Measurements from ENCODE around the gene ZSCAN29. TPM values are rescaled to one million over a fixed set of nuclear protein-coding genes. Genes with fewer than 3 reads are reported as not detected.
"Not testable (repeated sequence)": the region's sequence is repeated elsewhere in the genome, so short reads cannot be mapped to it uniquely, and the experiment has no call there.

ZSCAN29 gene
- total and polyA plus RNA-seq, 12 donors = 5.2 to 26.7 (median 17.5) TPM

GRCh38 chr15:43403616-43404015, 32.8 kb upstream of the ZSCAN29 start:
- Histone ChIP-seq H3K4me1 (replicated peaks in 1 of 2) (no peaks in the 10 kb centered on the region), H3K36me3 (replicated peaks in 1 of 2) (peaks cover 0 to 90% of the 10 kb centered on the region in 2 donors), H3K27ac (no peak overlapping the region), H3K27me3 (no peaks in the 10 kb centered on the region), H3K9me3 (replicated peaks in 1 of 3) (no peaks in the 10 kb centered on the region), H3K4me3 (no peak overlapping the region)
- 78 to 84% (median 82%) methylated on average over 8 of the region's 8 CpGs for WGBS, 4 donors
- no peak for DNase-seq
- intact Hi-C loops (cut with DNase I) = no loop called here
- TF ChIP-seq CTCF (IDR thresholded peaks at IDR 0.05) (no peak), POLR2A (IDR thresholded peaks at IDR 0.05) (no peak)

- no peak for DNase-seq
- no peaks in the 10 kb centered on the region for H3K27me3 ChIP-seq
- H3K27ac ChIP-seq = no peak overlapping the region
- H3K4me1 ChIP-seq (replicated peaks in 1 of 2) = no peaks in the 10 kb centered on the region
- intact Hi-C loops (cut with DNase I) = no loop called here
- TF ChIP-seq POLR2A (IDR thresholded peaks at IDR 0.05) = no peak
- TF ChIP-seq CTCF (IDR thresholded peaks at IDR 0.05) = no peak
- WGBS, 4 donors = 87 to 94% (median 89%) methylated on average over 3 of the region's 3 CpGs
- peaks cover 0 to 90% of the 10 kb centered on the region in 2 donors for H3K36me3 ChIP-seq (replicated peaks in 1 of 2)
- no peak overlapping the region for H3K4me3 ChIP-seq
- no peaks in the 10 kb centered on the region for H3K9me3 ChIP-seq (replicated peaks in 1 of 3)
Measured at GRCh38 chr15:43402255-43402654, 31.4 kb upstream of the ZSCAN29 start.

- H3K4me3 ChIP-seq; H3K27me3 ChIP-seq; H3K4me1 ChIP-seq (replicated peaks in 1 of 2); intact Hi-C loops (cut with DNase I); H3K27ac ChIP-seq; DNase-seq; H3K9me3 ChIP-seq (replicated peaks in 1 of 3): not testable (repeated sequence)
- 96 to 99% (median 99%) methylated on average over 5 to 6 of the region's 6 CpGs for WGBS, 4 donors
- H3K36me3 ChIP-seq (replicated peaks in 1 of 2) = peaks cover 0 to 42% of the 10 kb centered on the region in 2 donors
Measured at GRCh38 chr15:43393592-43393991, 22.7 kb upstream of the ZSCAN29 start.

- H3K27ac ChIP-seq = no peak overlapping the region
- no peak overlapping the region for H3K4me3 ChIP-seq
- H3K27me3 ChIP-seq = no peaks in the 10 kb centered on the region
- no peaks in the 10 kb centered on the region for H3K9me3 ChIP-seq (replicated peaks in 1 of 3)
- peaks cover 0 to 35% of the 10 kb centered on the region in 2 donors for H3K36me3 ChIP-seq (replicated peaks in 1 of 2)
- no peak for DNase-seq
- no peaks in the 10 kb centered on the region for H3K4me1 ChIP-seq (replicated peaks in 1 of 2)
- 94 to 98% (median 96%) methylated on average over 8 of the region's 8 CpGs for WGBS, 4 donors
- TF ChIP-seq CTCF (IDR thresholded peaks at IDR 0.05) = no peak
- TF ChIP-seq POLR2A (IDR thresholded peaks at IDR 0.05) = no peak
- intact Hi-C loops (cut with DNase I) = no loop called here
Measured at GRCh38 chr15:43390723-43391122, 19.9 kb upstream of the ZSCAN29 start.

GRCh38 chr15:43383070-43383469, 12.2 kb upstream of the ZSCAN29 start:
- Histone ChIP-seq H3K27me3 (no peaks in the 10 kb centered on the region), H3K9me3 (replicated peaks in 1 of 3) (no peaks in the 10 kb centered on the region), H3K36me3 (replicated peaks in 1 of 2) (peaks cover 0 to 57% of the 10 kb centered on the region in 2 donors), H3K4me3 (no peak overlapping the region), H3K4me1 (replicated peaks in 1 of 2) (no peaks in the 10 kb centered on the region), H3K27ac (no peak overlapping the region)
- intact Hi-C loops (cut with DNase I) = no loop called here
- no peak for DNase-seq
- 72 to 91% (median 80%) methylated on average over 2 of the region's 2 CpGs for WGBS, 4 donors
- TF ChIP-seq CTCF (IDR thresholded peaks at IDR 0.05) (no peak), POLR2A (IDR thresholded peaks at IDR 0.05) (no peak)

All from adrenal gland (tissue), 12 donors.